HG02938 (cell line): ENCODE data around the gene DECR2.
"Not testable (repeated sequence)": the region's sequence is repeated elsewhere in the genome, so short reads cannot be mapped to it uniquely, and the experiment has no call there.

Experiments used
- ATAC-seq: cut with Tn5 transposase; IDR thresholded peaks from one replicate; pipeline ENCODE4 v1.9.1; 2021; ENCODE audit warnings: mild to moderate bottlenecking, moderate library complexity; ENCODE audit not compliant: unreplicated experiment

DECR2 gene

DNA sequence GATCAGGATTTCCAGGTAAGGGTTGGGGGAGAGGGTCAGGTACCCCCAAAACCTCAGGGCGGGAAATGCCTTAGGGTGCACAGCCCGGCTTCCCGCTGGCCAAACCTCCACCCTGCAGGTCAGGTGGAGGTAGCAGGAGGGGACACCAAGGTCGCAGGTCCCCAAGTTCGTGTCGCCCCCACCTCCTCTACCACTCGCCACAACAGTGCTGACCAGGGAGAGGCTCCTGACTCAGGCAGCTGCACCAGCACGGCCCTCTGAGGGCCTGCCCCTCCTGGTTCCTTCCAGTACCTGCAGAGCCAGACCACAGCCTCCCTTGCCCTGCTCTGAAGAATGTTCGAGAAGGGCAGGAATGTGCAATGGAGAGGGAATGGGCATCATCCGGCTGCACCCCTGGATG, 35.2 kb upstream of the DECR2 start:
- no peak for ATAC-seq

DNA sequence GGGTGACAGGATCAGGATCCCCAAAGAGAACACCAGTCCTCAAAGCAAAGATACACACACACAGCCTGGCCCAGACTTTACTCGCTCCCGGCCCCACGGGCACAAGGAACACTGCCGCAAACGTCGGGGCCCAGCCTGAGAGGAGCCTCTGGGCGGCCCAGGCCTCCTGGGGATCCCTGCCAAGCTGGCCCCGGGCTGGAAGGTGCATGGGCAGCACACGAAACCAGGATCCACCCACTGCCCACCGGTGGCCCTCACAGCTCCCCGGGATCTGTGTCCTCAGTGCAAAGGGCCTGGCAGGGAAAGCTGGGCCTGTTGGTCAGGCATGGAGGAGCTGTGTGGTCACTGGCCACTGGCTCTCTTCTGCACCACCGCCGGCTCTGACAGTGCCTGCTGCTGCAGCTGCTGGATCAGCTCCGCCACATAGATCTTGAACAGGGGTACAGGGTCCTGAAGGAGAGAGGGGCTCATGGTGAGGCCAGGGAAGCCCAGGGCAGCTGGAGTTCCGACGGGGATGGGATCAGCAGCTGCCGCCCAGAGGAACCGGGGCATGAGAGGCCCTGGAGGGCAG, 34.3 kb upstream of the DECR2 start:
- ATAC-seq, result no peak

DNA sequence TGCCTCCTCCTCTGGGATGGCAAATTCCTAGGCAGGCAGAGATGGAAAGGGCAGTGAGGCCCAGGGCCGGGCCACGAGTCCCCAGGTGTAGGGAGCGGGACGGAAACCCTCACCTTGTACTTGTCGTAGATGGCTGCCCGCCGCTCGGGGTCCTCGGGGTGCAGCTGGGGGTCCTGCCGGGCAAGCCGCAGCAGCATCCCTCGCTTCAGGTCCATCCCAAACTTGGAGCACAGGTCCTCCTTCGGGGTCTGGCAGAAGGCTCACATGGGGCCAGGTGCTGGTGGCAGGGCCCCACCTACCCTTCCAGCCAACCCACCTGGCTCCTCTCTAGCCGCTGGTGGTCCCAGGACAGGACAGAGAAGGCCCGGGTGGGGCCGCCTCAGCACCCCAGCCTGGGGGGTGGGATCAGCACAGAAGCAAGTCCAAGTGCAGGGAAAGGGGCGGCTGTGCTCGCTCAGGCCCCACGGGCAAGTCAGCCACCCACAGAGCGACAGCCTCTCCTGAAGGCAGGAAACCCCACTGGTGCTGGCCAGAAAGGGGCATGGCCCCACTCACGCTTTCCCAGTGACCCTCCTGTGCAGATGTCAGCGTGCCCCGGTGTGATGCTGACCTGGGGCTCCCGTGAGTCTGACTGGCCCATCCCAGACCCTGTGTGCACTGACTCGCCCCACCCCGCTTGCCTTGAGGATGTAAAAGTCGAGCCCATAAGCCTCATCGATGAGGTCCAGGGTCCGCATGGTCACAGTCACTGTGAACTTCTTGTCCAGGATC, 33.1 kb upstream of the DECR2 start:
- no peak for ATAC-seq

DNA sequence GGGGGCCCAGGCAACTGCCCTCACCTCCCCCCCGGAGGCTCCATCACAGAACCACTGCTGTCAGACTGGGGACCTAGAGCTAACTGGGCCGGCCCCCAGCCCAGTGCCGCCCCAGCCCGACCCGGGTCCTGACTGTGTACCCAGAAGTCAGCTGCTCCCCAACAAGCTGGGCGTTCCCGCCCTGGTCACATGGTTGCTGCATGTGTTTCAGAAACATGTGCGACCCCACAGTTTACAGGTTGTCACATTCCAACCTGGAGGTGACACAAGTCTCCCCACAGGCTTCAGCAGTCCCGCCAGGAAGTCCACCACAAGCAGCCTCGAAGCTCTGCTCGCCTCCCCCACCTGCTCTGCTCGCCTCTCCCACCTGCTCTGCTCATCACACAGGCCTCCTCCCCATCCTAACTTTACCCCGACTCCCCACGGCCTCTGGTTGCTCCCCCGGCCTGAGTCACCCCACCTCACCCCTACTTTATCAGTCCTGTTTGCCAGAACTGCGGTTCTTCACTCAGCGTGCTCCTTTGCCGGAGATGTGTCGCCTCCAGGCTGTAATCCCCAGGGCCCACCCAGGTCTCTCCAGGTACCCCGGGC, 32.3 kb upstream of the DECR2 start:
- no peak for ATAC-seq

DNA sequence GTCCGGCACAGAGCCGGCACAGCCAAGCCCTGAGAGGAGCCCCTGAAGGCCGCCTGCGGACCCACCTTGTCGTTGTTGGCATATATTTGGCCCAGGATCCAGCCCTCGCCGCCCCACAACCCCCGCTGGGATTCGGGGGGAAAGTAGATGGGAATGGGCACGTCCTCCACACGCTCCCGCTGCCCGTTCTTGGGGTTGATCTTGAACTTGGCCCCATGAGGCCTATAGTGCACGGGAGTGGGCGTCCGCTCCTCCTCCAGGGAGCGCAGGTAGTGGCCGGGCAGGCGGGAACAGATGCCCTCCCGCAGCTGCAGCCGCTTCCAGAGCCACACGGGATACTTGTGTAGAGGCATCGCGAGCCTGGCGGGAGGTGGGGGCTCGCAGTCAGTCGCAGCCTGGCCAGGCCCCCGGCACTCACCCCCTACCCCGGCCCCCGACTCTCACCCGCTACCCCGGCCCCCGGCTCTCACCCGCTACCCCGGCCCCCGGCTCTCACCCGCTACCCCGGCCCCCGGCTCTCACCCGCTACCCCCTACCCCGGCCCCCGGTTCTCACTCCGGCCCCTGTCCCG, 31.7 kb upstream of the DECR2 start:
- ATAC-seq, result no peak

DNA sequence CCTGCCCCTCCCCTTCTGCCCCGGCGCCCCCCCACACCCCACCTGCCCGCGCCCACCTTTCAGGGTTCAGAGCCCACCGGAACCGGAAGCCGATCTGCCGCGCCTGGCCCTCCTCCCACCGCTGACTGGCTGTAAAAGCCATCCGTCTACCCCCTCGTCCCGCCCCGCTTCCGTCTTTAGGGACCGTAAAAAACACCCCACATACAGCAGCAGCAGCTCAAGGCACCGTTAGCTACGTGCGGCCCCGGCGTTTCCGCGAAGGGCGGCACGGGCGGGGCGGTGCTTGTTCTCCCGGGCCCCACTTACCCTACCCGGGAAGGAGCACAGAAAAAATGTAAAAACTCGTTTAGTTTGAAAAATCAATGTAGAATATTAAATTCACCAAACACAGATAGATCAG, 31.2 kb upstream of the DECR2 start, which contains the start of gene MRPL28:
TSS of gene MRPL28 (minus strand) at position 96 of the 400 bp plus-strand sequence. CDS start 320 bp downstream, outside the sequence.
- ATAC-seq, result peak; percentile 78

DNA sequence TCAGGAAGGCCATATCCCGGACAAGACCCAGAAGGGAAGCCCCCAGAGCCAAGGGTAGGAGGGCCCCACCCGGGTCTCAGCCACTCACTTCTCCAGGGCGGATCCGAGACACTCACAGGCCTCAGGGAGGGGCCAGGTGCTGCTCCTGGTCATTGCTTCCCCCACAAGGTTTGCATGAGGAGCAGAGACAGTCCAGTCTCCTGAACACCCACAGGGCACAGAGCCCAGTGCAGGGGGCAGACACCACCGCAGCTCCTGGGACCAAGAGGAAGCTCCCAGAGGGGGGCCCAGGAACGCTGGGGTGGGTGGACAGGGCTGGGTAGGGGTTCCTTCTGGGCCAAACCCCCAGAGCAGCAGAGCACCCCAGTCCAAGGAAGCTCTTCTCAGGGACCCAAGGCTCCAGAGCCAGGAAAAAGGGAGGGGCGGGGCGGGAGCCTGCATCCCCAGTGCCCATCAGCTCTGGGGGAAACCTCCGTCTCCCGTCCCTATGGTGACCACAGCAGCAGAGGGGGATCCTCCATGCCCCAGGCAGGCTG, 30.6 kb upstream of the DECR2 start:
- ATAC-seq, result no peak

DNA sequence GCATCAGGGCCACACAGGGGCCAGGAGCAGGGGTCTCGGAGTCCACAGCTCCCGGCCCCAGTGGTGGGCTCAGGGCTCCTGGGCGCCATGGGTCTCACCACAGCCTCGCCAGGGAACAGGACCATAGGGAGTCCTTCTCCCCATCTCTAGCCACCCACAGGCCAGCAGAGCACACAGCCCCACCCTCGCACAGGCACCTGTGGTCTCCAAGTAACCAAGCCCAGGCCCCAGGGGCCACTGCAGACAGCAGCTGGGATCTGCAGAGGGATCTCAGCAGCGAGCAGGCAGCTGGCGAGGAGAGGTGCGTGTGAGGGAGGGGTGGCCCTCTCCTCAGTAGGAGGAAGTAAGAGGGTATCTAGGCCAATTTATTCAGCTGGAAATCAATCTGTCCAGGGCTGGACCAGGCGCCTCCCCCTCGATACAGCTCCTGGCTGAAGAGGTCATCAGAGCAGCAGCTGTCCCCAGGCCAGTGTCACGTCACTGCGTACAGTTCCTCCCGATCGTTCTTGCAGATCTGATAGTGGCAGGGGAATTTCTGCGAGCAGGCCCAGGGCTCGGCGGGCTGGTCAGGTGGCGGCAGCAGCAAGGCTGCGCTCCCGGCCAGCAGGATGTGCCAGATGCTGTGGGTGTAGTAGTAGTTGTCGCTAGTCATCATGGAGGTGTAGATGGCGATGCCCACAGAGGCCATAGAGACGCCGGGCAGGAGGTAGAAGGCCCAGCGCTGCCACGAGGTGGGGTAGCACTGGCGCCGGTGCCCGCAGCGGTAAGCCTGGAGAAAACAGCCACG, 30.0 kb upstream of the DECR2 start:
- no peak for ATAC-seq

DNA sequence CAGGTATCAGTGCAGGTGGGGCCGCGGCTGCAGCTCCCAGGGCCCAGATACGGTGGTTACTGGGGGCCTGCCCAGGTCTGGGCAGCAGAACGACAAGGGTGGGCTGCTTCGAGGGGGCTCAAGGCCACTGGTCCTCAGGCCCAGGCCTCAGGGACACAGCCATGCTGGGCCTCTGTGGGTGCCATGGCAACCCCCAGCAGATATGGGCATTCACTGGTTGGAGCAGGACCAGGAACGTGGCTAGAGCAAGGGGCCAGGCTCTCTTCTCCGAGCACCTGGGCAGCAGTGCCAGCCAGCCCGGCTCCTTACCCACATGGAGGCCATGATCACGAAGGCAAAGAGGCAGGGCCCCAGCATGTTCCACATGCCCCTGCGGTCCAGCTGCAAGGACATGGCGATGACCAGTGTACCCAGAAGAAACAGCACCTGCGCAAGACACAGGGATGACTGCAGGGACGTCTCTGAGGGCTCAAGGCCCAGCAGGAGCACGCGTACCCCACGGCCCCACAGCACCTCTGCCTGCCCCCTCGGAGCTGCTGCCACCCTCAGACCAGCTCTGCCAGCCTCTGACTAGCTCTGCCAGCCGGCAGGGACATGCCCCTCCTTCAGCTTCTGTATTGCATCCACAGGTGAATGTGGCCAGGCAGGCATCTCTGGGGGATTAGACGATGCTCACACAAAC, 29.2 kb upstream of the DECR2 start:
- ATAC-seq, result no peak

DNA sequence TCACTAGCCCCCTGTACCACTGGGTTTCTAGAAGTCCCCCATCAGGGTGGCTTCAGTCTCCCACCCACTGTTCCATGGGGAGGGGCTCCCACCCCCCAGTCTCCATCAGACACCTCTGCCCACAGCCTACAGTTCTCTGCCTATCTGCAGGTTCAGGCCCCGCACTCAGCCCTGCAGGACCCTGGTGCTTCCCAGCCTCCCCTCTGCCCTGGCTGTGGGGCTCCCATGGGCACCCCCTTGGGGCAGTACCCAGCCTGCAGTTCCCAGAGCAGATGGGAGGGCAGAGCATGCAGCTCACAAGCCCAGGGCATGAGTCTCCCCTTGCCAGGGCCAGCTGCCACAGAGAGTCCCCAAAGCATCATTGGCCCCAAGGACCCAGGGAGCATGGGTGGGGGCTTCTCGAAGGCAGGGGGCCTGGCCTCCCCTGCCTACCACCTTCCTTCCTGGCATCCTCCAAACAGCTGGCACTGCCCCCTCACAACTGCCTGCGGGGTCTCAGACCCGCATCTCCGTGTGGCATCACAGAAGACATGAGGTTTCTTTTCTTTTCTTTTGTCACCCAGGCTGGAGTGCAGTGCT, 28.6 kb upstream of the DECR2 start:
- ATAC-seq, result no peak

DNA sequence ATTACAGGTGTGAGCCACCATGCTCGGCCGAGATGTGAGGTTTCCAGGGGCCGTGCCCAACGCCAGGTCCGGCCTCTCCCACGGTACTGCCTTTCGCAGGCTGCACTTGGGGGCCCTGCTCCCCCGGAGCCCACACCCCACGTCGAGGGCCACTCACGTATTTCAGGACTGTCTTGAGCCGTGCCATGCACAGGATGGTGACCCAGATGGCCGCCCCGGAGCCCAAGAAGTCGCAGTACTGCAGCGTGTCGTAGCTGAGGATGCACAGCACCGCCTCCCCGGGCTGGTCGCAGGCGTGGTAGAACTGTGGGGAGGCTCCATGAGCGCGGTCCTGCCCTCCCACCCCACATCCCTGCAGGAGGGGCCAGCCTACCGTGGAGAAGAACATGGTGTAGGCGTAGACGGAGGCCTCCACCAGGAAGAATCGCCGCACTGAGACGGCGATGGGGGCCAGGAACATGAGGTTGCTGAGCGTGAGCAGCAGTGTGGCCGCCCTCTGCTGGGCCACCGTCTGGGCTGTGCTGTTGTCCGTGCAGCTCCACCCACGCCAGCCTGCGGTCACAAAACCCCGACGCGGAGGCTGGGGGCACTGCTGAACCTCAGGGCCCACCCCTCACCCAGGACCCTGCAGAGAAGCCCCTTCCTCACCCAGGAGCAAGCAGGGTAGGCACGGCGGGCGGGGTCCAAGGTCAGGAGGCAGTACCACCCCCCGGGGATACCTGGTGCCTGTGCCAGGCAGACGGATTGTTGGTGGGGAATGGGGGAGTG, 27.7 kb upstream of the DECR2 start:
- ATAC-seq, result no peak

DNA sequence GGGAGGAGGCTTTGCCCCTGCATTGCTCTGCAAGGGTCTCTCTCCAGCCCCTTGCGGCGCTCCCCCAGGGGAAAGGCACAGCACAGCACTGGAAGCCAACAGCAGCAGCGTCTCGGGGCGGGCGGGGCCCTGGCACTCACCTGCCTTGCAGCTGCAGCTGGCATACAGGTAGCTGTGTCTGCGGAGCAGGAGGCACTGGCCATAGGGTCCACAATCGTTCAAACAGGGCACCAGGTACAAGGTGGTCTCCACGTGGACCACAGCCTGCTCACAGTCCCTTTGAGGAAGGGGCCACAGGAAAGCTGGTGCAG, 27.1 kb upstream of the DECR2 start:
- no peak for ATAC-seq

DNA sequence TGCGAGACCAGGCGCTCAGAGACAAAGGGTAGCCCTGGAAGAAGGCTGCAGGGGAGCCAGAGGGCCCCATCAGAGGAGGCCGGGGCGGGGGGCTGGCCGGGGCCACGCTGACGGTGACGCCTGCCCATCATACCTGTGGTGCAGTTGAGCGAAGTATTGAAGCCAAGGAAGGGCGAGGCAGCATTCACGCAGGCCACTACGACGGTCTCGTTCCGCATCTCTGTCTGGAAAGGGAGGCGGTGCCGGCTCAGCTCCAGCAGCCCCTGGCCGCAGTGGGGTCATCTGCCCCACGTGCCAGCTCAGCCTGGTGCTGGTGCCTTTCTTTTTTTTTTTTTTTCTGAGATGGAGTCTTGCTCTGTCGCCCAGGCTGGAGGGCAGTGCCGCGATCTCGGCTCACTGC, 26.5 kb upstream of the DECR2 start:
- no peak for ATAC-seq

DNA sequence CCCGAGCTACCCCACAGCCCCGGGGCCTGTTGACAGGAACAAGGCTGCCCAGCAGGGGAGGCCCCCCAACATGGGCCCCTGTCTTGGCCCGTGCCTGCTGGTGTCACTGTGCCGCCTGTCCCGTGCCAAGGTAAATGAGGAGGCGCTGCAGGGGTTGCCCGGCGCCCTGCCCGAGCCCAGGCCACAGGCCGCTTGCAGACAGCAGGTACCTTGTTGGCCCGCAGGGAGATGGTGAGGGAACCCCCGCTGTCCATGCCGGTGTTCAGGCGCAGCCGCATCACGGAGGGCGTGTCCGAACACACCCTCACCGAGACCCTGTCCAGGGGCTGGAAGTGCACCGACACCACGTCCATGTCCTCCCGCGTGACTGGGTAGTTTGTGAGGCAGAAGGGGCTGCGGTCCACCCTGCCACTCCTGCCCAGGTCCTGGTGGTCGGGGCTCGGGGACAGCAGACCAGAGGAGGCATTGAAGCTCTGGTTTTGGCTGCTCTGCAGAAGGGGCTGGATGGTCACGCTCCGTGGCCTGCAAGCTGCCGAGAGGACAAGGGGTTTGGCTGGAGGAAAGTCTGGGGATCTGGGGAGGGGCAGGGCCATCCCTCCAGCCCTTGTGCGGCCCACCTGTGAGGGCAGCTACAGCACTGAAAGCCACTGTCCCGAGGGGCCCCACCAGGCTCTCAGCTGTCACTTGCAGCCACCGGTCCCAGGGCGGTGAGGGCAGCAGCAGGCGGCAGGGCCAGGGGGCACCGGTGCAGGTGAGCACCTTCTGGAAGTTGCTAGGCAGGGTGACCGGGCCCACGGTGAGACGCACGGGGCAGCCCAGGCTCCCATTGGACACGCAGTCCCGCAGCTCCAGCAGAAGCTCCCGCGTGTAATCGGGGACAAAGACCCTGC, 25.5 kb upstream of the DECR2 start:
- no peak for ATAC-seq

DNA sequence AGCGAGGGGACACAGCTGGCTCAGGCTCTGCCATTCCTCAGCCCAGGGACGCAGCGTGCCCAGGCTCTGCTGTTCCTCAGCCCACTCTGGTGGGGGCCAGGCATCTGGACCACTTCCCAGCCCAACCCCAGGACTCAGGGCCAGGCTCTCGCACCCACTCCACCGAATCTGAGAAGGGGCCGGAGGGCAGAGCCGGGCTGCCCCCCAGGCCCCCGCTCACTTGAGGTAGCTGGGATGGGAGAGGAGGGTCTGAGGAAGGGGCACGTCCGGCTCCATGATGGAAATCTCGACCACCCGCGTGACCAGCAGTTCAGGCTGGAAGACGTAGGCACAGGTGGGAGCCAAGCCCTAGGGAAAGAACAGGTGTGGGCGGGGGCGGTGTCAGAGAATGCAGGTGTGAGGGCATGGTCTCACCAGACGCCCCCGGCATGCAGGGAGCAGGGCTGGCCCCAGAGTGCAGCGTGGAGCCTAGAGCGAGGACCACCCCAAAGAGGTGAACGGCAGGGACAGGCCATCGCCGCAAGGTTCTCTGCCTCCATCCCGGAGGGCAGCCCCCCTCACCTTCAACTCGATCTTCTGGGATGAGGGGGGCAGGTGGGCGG, 24.8 kb upstream of the DECR2 start:
- no peak for ATAC-seq

DNA sequence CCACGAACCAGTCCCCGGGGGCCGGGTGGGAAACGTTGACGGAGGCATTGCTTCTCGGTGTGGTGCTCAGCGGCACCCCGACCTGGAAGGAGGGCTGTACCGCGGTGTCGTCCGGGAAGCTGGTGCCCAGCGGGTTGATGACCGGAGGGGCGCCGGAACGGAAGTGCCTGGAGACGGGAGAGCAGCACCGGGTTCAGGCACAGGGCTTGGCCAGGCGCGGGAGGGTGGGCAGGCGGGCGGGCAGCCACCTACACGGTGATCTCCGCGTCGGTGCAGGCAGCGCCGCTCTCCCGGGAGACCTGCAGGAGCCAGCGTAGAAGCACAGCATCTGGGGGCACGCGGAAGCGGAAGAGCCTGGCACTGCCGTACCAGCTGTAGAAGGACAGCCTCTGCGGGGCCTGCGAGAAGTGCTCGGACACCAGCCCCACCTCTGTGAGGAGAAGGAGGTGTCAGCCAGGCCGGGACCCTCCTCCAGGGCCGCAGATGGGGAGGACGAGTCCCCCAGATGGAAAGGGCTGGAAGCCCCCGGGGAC, 24.2 kb upstream of the DECR2 start:
- no peak for ATAC-seq

DNA sequence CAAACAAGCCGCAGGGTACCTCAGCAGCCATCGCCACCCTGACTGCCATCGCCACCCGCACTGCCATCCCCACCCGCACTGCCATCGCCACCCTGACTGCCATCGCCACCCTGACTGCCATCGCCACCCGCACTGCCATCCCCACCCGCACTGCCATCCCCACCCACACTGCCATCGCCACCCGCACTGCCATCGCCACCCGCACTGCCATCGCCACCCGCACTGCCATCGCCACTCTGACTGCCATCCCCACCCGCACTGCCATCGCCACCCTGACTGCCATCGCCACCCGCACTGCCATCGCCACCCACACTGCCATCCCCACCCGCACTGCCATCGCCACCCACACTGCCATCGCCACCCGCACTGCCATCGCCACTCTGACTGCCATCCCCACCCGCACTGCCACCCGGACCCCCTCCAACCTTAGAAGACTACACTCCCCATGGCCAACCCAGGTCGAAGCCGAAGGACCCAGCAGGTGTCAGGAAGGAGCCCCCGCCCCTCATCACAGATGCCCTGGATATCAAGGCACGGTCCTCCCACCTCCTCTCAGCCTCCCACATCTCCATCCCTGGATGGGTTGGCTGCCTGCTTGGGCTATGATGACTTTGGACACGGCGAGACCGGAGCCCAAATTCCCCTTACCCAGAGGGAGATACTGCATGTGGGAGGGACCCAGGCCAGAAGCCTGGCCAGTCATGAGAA, 23.4 kb upstream of the DECR2 start:
- not testable (repeated sequence) for ATAC-seq
